Kidney (tissue), 14 donors: ENCODE measurements around the gene CCSER2. TPM values are rescaled to one million over a fixed set of nuclear protein-coding genes. Genes with fewer than 3 reads are reported as not detected.
"Not testable (repeated sequence)": the region's sequence is repeated elsewhere in the genome, so short reads cannot be mapped to it uniquely, and the experiment has no call there.

Experiments
- DNase-seq, 5 donors: peaks; one replicate each; pipeline ENCODE4 v3.0.0-alpha.2; 2013 to 2020
- FAIRE-seq: peaks from 2 replicates; lab custom pipeline; 2012; peaks lifted over from hg19 to GRCh38; lab: Jason Lieb, UNC
- H3K27ac ChIP-seq, 2 donors: one replicate each; pipeline ENCODE4 v1.7.0; 2013; ENCODE audit warnings: low read depth in 2 of 2, low read length in 2 of 2, inconsistent platforms in 1 of 2
- H3K27me3 ChIP-seq: one replicate; pipeline ENCODE4 v1.7.1; 2013; ENCODE audit warnings: low read length, inconsistent platforms; ENCODE audit not compliant: control insufficient read depth, insufficient read depth
- H3K36me3 ChIP-seq, 3 donors: one replicate each; pipeline versions ENCODE4 v1.7.0 to v1.7.1; 2013; ENCODE audit warnings: low read length in 3 of 3, control low read depth in 1 of 3, inconsistent platforms in 1 of 3; ENCODE audit not compliant: insufficient read depth in 3 of 3, control insufficient read depth in 2 of 3
- H3K4me1 ChIP-seq, 3 donors: one replicate each; pipeline versions ENCODE4 v1.7.0 to v1.7.1; 2013; ENCODE audit warnings: low read length in 3 of 3, inconsistent platforms in 1 of 3, low read depth in 1 of 3; ENCODE audit not compliant: control insufficient read depth in 2 of 3, insufficient read depth in 2 of 3
- H3K4me3 ChIP-seq, 3 donors: one replicate each; pipeline versions ENCODE4 v1.7.0 to v1.8.1; 2013; ENCODE audit warnings: low read length in 3 of 3, control low read depth in 1 of 3, inconsistent platforms in 1 of 3
- H3K9ac ChIP-seq, 3 donors: one replicate each; pipeline versions ENCODE4 v1.7.0 to v1.7.1; 2013; ENCODE audit warnings: low read length in 3 of 3, control low read depth in 1 of 3, inconsistent platforms in 1 of 3
- H3K9me3 ChIP-seq, 3 donors: one replicate each; pipeline versions ENCODE4 v1.7.0 to v1.7.1; 2013; ENCODE audit warnings: low read length in 3 of 3, control low read depth in 1 of 3, inconsistent platforms in 1 of 3; ENCODE audit not compliant: control insufficient read depth in 2 of 3, insufficient read depth in 1 of 3
- intact Hi-C: fragments of 100-400 bp; cut with DNase I; formaldehyde crosslinking; loops from one replicate; pipeline ENCODE4 v1.11.1; 2022
- polyA plus RNA-seq: library from polyadenylated mRNA; stranded (reverse); fragments of 350-450 nt; fragmentation: Illumina TruSeq; extraction: RNeasy Lipid Tissue Mini Kit (QIAGEN cat#74804); gene quantifications from one replicate; pipeline ENCODE4 v1.2.3, GENCODE V29; 2014; ENCODE audit warnings: low read depth, low replicate concordance; ENCODE audit not compliant: insufficient read depth
- total RNA-seq: library from RNA; stranded (reverse); fragmentation: NEBNext Ultra II Directional; extraction: Animal tissue kit (Norgen Biotek cat#: 25700); gene quantifications from one replicate; pipeline ENCODE4 v1.2.1, GENCODE V29; 2021
- TF ChIP-seq, protein P1 (sequence below): IDR thresholded peaks from 3 replicates; pipeline ENCODE4 v1.5.1; 2012; ENCODE audit warnings: mild to moderate bottlenecking, moderate library complexity, borderline replicate concordance; ENCODE audit not compliant: insufficient read depth; ENCODE audit errors: extremely low read depth
- donor health status: control.
- donor health status: control.
- donor health status: control.
- donor health status: control.
- donor health status: control.
- donor health status: DM: yes; HTN: yes; CAD: no.
- donor health status: Normal renal cell carcinoma (clear cell type).

CCSER2 gene
- total and polyA plus RNA-seq, 2 donors from 2014 or later: 12.6 to 46.4 TPM

DNA sequence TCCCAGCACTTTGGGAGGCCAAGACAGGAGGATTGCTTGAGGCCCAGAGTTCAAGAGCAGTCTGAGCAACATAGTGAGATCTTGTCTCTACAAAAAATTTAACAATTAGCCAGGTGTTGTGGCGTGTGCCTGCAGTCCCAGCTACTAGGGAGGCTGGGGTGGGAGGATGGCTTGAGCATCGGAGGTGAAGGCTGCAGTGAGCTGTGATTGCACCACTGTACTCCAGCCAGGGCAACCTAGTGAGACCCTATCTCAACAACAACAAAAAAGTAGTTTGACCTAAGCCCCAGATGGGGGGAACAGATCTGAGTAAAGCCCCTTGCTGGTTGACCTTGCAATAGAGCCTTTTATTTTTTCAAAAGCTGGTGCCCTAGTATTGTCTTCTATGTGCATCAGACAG lies 15.6 kb upstream of the CCSER2 start:
- TF ChIP-seq, protein P1, sequence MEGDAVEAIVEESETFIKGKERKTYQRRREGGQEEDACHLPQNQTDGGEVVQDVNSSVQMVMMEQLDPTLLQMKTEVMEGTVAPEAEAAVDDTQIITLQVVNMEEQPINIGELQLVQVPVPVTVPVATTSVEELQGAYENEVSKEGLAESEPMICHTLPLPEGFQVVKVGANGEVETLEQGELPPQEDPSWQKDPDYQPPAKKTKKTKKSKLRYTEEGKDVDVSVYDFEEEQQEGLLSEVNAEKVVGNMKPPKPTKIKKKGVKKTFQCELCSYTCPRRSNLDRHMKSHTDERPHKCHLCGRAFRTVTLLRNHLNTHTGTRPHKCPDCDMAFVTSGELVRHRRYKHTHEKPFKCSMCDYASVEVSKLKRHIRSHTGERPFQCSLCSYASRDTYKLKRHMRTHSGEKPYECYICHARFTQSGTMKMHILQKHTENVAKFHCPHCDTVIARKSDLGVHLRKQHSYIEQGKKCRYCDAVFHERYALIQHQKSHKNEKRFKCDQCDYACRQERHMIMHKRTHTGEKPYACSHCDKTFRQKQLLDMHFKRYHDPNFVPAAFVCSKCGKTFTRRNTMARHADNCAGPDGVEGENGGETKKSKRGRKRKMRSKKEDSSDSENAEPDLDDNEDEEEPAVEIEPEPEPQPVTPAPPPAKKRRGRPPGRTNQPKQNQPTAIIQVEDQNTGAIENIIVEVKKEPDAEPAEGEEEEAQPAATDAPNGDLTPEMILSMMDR: no peak
- H3K9ac ChIP-seq: no peak overlapping the region
- no peak overlapping the region for H3K27ac ChIP-seq
- no peaks in the 10 kb centered on the region for H3K9me3 ChIP-seq
- DNase-seq (no peak), FAIRE-seq (no peak)
- intact Hi-C loops: no loop called here
- no peaks in the 10 kb centered on the region for H3K36me3 ChIP-seq
- no peak overlapping the region for H3K4me3 ChIP-seq
- H3K4me1 ChIP-seq: peaks cover 0 to 3% (median 0%) of the 10 kb centered on the region in 3 donors
- H3K27me3 ChIP-seq: no peaks in the 10 kb centered on the region

DNA sequence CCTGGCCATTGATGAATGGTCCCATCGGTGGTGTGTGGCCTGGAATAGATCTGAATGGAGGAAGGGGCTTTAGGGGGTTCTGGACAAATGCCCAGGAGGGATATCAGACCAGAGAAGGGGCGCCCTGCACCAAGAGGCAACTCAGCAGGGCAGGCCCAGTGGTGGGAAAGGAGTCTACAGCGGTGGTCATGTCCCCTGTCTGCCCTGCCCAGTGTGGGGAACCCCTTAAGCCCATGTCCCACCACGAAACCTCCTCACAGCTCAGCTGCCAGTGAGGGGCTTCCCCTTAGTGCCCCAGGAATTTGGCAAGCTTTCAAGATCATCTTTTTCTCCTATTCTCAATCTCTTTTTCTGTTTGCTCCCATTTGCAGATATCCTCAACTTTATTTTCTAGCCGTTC lies 14.1 kb upstream of the CCSER2 start:
- no peaks in the 10 kb centered on the region for H3K27me3 ChIP-seq
- H3K9me3 ChIP-seq: no peaks in the 10 kb centered on the region
- no peak overlapping the region for H3K9ac ChIP-seq
- TF ChIP-seq, protein P1: no peak
- no peaks in the 10 kb centered on the region for H3K36me3 ChIP-seq
- intact Hi-C loops: no loop called here
- no peak for FAIRE-seq
- no peaks in the 10 kb centered on the region for H3K4me1 ChIP-seq
- H3K4me3 ChIP-seq: no peak overlapping the region
- DNase-seq: no peak
- no peak overlapping the region for H3K27ac ChIP-seq

DNA sequence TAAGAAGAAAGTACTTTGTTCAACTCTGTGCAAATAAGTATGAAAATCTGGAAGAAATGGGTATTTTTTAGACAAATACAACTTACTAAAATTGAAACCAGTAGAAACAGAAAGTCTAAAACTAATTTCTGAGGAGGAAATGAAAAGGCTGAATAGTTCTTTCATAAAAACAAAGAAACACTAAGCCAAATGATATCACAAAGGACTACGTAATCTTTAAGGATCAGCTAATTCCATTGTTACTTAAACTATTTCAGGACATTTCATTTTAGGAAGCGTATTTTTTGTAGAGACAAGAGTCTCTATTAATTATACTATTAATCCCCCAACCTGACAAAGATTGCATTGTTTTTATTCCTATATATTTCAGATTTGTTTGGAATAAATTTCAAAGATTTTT lies 11.2 kb upstream of the CCSER2 start:
- no peaks in the 10 kb centered on the region for H3K4me1 ChIP-seq
- TF ChIP-seq, protein P1: no peak
- no peaks in the 10 kb centered on the region for H3K36me3 ChIP-seq
- H3K9ac ChIP-seq: no peak overlapping the region
- intact Hi-C loops: no loop called here
- no peak overlapping the region for H3K4me3 ChIP-seq
- no peak overlapping the region for H3K27ac ChIP-seq
- DNase-seq (no peak), FAIRE-seq (no peak)
- no peaks in the 10 kb centered on the region for H3K9me3 ChIP-seq
- H3K27me3 ChIP-seq: no peaks in the 10 kb centered on the region

DNA sequence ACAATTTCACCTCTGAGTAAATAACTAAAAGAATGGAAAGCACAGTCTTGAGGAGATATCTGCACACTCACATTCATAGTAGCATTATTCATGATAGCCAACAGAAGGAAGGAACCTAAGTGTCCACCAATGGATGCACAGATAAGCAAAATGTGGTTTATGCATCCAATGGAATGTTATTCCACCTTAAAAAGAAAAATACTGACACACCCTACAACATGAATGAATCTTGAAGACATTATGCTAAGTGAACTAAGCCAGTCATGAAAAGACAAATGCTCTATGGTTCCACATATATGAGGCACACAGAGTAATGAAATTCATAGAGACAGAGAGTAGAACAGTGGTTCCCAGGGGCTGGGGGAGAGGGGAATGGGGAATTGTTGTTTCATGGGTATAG lies 6.5 kb upstream of the CCSER2 start:
- Histone ChIP-seq H3K4me3 (no peak overlapping the region), H3K9me3 (no peaks in the 10 kb centered on the region), H3K9ac (no peak overlapping the region), H3K27me3 (no peaks in the 10 kb centered on the region), H3K27ac (no peak overlapping the region), H3K36me3 (no peaks in the 10 kb centered on the region), H3K4me1 (no peaks in the 10 kb centered on the region)
- FAIRE-seq: no peak
- TF ChIP-seq, protein P1: no peak
- no peak for DNase-seq
- intact Hi-C loops: no loop called here

DNA sequence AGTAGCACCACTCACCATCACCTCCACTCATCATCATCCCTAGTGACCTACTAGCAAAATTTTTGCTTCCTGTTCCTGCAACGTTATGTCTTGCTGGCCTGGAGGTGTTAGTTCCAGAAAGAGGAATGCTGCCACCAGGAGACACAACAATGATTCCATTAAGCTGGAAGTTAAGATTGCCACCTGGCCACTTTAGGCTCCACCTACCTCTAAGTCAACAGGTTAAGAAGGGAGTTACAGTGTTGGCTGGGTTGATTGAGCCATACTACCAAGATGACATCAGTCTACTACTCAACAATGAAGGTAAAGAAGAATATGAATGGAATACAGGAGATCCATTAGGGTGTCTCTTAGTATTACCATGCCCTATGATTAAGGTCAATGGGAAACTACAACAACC lies 4.8 kb upstream of the CCSER2 start:
- FAIRE-seq, H3K9me3 ChIP-seq, H3K9ac ChIP-seq, intact Hi-C loops, H3K4me3 ChIP-seq, H3K27ac ChIP-seq, H3K36me3 ChIP-seq, H3K4me1 ChIP-seq, DNase-seq, H3K27me3 ChIP-seq: not testable (repeated sequence)

DNA sequence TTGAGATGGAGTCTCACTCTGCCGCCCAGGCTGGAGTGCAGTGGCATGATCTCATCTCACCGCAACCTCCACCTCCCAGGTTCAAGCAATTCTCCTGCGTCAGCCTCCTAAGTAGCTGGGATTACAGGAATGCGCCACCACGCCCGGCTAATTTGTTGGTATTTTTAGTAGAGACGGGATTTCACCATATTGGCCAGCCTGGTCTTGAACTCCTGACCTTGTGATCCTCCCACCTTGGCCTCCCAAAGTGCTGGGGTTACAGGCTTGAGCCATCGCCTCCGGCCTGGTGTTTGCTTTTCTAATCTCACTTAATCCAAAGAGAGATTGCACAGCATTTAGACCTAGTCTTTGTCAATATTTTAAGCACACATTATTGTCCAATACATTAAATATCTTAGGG lies 1.4 kb upstream of the CCSER2 start:
- H3K27me3 ChIP-seq, H3K4me1 ChIP-seq, FAIRE-seq, H3K27ac ChIP-seq, H3K36me3 ChIP-seq, H3K9me3 ChIP-seq, H3K4me3 ChIP-seq, H3K9ac ChIP-seq, DNase-seq, intact Hi-C loops: not testable (repeated sequence)
